Heart left ventricle (tissue), 16 donors: Measurements from ENCODE around the gene MRM2. TPM values are rescaled to one million over a fixed set of nuclear protein-coding genes. Genes with fewer than 3 reads are reported as not detected.

ENCODE experiments used
- ATAC-seq, 4 donors: fragments of 200-7000 bp; cut with Tn5 transposase; one replicate each; pipeline ENCODE4 v1.9.1; 2020 to 2022; ENCODE audit warnings: moderate library complexity in 4 of 4, mild to moderate bottlenecking in 3 of 4, moderate number of reproducible peaks in 1 of 4
- DNase-seq, 5 donors: peaks; one replicate each; pipeline ENCODE4 v3.0.0-alpha.2; 2020
- H3K27ac ChIP-seq, 12 donors: fragments of 200-600 bp; sonication (generic) in 4 of 12; one replicate each; pipeline versions ENCODE4 v1.5.0 to v1.8.0; 2016 to 2022; ENCODE audit warnings: mild to moderate bottlenecking in 2 of 12
- H3K27me3 ChIP-seq, 9 donors: fragments of 200-600 bp; sonication (generic) in 2 of 9; one replicate each; pipeline versions ENCODE4 v1.5.1 to v1.8.0; 2016 to 2022; ENCODE audit warnings: mild to moderate bottlenecking in 3 of 9
- H3K36me3 ChIP-seq, 9 donors: fragments of 200-600 bp; sonication (generic) in 2 of 9; one replicate each; pipeline versions ENCODE4 v1.5.0 to v1.8.0; 2018 to 2022; ENCODE audit warnings: mild to moderate bottlenecking in 2 of 9
- H3K4me1 ChIP-seq, 12 donors: fragments of 200-600 bp; sonication (generic) in 4 of 12; one replicate each; pipeline versions ENCODE4 v1.5.0 to v1.8.0; 2016 to 2022; ENCODE audit warnings: mild to moderate bottlenecking in 3 of 12
- H3K4me3 ChIP-seq, 12 donors: fragments of 200-600 bp; sonication (generic) in 4 of 12; one replicate each; pipeline versions ENCODE4 v1.5.0 to v1.8.0; 2017 to 2022; ENCODE audit warnings: mild to moderate bottlenecking in 9 of 12, moderate library complexity in 4 of 12
- H3K9me3 ChIP-seq, 12 donors: fragments of 200-600 bp; sonication (generic) in 4 of 12; one replicate each; pipeline versions ENCODE4 v1.5.0 to v1.8.0; 2016 to 2022; ENCODE audit warnings: mild to moderate bottlenecking in 1 of 12
- CTCF ChIP-seq, 12 donors: fragments of 200-600 bp; sonication (generic) in 4 of 12; IDR thresholded peaks; one replicate each; pipeline versions ENCODE4 v1.5.0 to v1.8.0; 2018 to 2022; ENCODE audit warnings: antibody characterized with exemption in 12 of 12, mild to moderate bottlenecking in 5 of 12
- POLR2A ChIP-seq, 2 donors: fragments of 450-650 bp; IDR thresholded peaks; one replicate each; pipeline ENCODE4 v1.6.1; 2017; ENCODE audit warnings: antibody characterized with exemption in 2 of 2, mild to moderate bottlenecking in 2 of 2, moderate library complexity in 2 of 2
- WGBS, 4 donors: extraction: QIAGEN DNeasy Blood & Tissue Kit in 2 of 4; methylation state at CpG; one replicate each; pipeline versions ENCODE4 v1.1.5 to v1.1.7; 2013 to 2018; 5-methylcytosine and 5-hydroxymethylcytosine counted together
- intact Hi-C, 10 donors: fragments of 100-400 bp; cut with DNase I; formaldehyde crosslinking; loops; one replicate each; pipeline versions ENCODE4 v1.11.1 to v1.14.2; 2022
- polyA plus RNA-seq, 2 donors: library from polyadenylated mRNA; stranded (reverse); fragments of 200-250 nt; gene quantifications; one replicate each; pipeline ENCODE4 v1.2.3, GENCODE V29; 2013
- total RNA-seq, 9 donors: library from RNA; depleted of rRNA in 2 of 9; stranded (reverse); fragments of >200 nt in 2 of 9; fragmentation: NEBNext Ultra II Directional in 3 of 9; extraction: Animal tissue kit (Norgen Biotek cat#: 25700) in 3 of 9; gene quantifications; one replicate each; pipeline versions ENCODE4 v1.1.0 to v1.2.4, GENCODE V29; 2016 to 2023
- donor health status: ischemic (EF 13 %, LVEDD 7.1; RV severe dilation, severe dysfunction).
- donor health status: healthy with polysubstance abuse.
- donor health status: DM: no; HTN: yes; CAD: no.
- donor health status: DM: no; HTN: no; CAD: no.
- donor health status: ischemic (EF 25% LVEDD 6.9; RV normal size, moderate dysfunction).
- donor health status: ischemic (EF 25% LVEDD 5.7; RV mildly dilated, moderate dysfunction).
- donor health status: healthy.
- donor health status: DM: yes; HTN: yes; CAD: no.
- donor health status: ischemic (EF 35%, LVEDD 5.7; RV mildly dilated, moderate dysfunction).
- donor health status: nonischemic (EF 11% LVEDD 7.7; RV severe dilation, severe dysfunction).
- donor health status: DM: yes; HTN: yes; CAD: no.
- donor health status: PGD.
- donor health status: ischemic (EF 29% LVEDD 5.4; RV normal size, mild dysfunction).
- donor health status: nonischemic (EF 23%, LVEDD 6.1; RV moderate dilation, normal function).

The MRM2 gene
- total and polyA plus RNA-seq, 11 donors, result 14.2 to 31.5 (median 20.3) TPM

- Histone ChIP-seq H3K27ac (no peak overlapping the region), H3K4me1 (no peaks in the 10 kb centered on the region), H3K4me3 (no peak overlapping the region), H3K9me3 (no peaks in the 10 kb centered on the region), H3K36me3 (peaks cover 0 to 92% (median 44%) of the 10 kb centered on the region in 9 donors), H3K27me3 (no peaks in the 10 kb centered on the region)
- intact Hi-C loops, result no loop called here
- DNase-seq, result no peak
- no peak for TF ChIP-seq CTCF (IDR thresholded peaks at IDR 0.05)
- no peak for TF ChIP-seq POLR2A (IDR thresholded peaks at IDR 0.05)
- 62 to 68% (median 64%) methylated on average over 4 of the region's 4 CpGs for WGBS, 4 donors
- peak in 3 of 4 donors; percentile 42 to 65 (median 48) for ATAC-seq
These were observed 17.1 kb downstream of the MRM2 start for GRCh38 chr7:2224934-2225333.

- intact Hi-C loops, result no loop called here
- WGBS, 4 donors, result 89 to 95% (median 93%) methylated on average over 8 to 13 of the region's 13 CpGs
- Histone ChIP-seq H3K27me3 (no peaks in the 10 kb centered on the region), H3K4me1 (no peaks in the 10 kb centered on the region), H3K9me3 (no peaks in the 10 kb centered on the region), H3K27ac (no peak overlapping the region), H3K4me3 (no peak overlapping the region), H3K36me3 (peaks cover 0 to 92% (median 44%) of the 10 kb centered on the region in 9 donors)
- no peak for TF ChIP-seq CTCF (IDR thresholded peaks at IDR 0.05)
- no peak for TF ChIP-seq POLR2A (IDR thresholded peaks at IDR 0.05)
- DNase-seq, result no peak
- peak in 1 of 4 donors; percentile 11 for ATAC-seq
These were observed 17.5 kb downstream of the MRM2 start for GRCh38 chr7:2224491-2224928.

- H3K36me3 ChIP-seq, result peaks cover 0 to 88% (median 46%) of the 10 kb centered on the region in 9 donors
- TF ChIP-seq POLR2A (IDR thresholded peaks at IDR 0.05), result no peak
- no peak for TF ChIP-seq CTCF (IDR thresholded peaks at IDR 0.05)
- no peak for DNase-seq
These were observed 18.7 kb downstream of the MRM2 start for GRCh38 chr7:2223321-2223720.

GRCh38 chr7:2222516-2222915, 19.5 kb downstream of the MRM2 start:
- WGBS, 4 donors, result 92 to 96% (median 95%) methylated on average over 21 to 22 of the region's 22 CpGs
- Histone ChIP-seq H3K27ac (no peak overlapping the region), H3K27me3 (no peaks in the 10 kb centered on the region), H3K36me3 (peaks cover 0 to 87% (median 44%) of the 10 kb centered on the region in 9 donors), H3K9me3 (no peaks in the 10 kb centered on the region), H3K4me1 (no peaks in the 10 kb centered on the region), H3K4me3 (no peak overlapping the region)
- ATAC-seq (no peak), DNase-seq (no peak)
- intact Hi-C loops, result no loop called here
- no peak for TF ChIP-seq POLR2A (IDR thresholded peaks at IDR 0.05)
- TF ChIP-seq CTCF (IDR thresholded peaks at IDR 0.05), result no peak

More at GRCh38 chr7:2223321-2223720, 18.7 kb downstream of the MRM2 start:
- no peaks in the 10 kb centered on the region for H3K9me3 ChIP-seq
- ATAC-seq, result no peak
- WGBS, 4 donors, result 90 to 96% (median 95%) methylated on average over 12 to 17 of the region's 17 CpGs
- no peak overlapping the region for H3K4me3 ChIP-seq
- intact Hi-C loops, result no loop called here
- no peaks in the 10 kb centered on the region for H3K27me3 ChIP-seq
- no peaks in the 10 kb centered on the region for H3K4me1 ChIP-seq
- H3K27ac ChIP-seq, result no peak overlapping the region
